GM12878 (cell line): Measurements from ENCODE around the gene GPR152. TPM values are rescaled to one million over a fixed set of nuclear protein-coding genes. Genes with fewer than 3 reads are reported as not detected.

Source experiments
- ATAC-seq: fragments of 200-7000 bp; cut with Tn5 transposase; 3 replicates; pipeline ENCODE4 v1.9.1; 2020; ENCODE audit warnings: mild to moderate bottlenecking, moderate library complexity
- BruUV-seq: library from RNA; stranded (reverse); fragments of 400-500 nt; replicated peaks from 2 replicates; lab custom pipeline; 2021; lab: Mats Ljungman, UMichigan
- CTCF ChIA-PET: fragments of 300-600 bp; sonication (Branson Sonifier 250); formaldehyde crosslinking; extraction: SDS; loops from one replicate; lab custom pipeline; 2021; ENCODE audit warnings: inconsistent platforms; lab: Yijun Ruan, JAX
- POLR2A ChIA-PET: fragments of 350-600 bp; formaldehyde crosslinking; extraction: SDS; loops from one replicate; lab custom pipeline; 2021; ENCODE audit warnings: inconsistent platforms; lab: Charles Lee
- RAD21 ChIA-PET: fragments of 300-600 bp; sonication (Branson Sonifier 250); formaldehyde crosslinking; loops from one replicate; lab custom pipeline; 2023; ENCODE audit warnings: antibody characterized with exemption; ENCODE audit not compliant: unreplicated experiment; lab: Charles Lee
- SMC1A ChIA-PET: fragments of 300-600 bp; sonication (Branson Sonifier 250); formaldehyde crosslinking; loops from one replicate; lab custom pipeline; 2023; ENCODE audit not compliant: unreplicated experiment, uncharacterized antibody; lab: Charles Lee
- DNase-seq: peaks from one replicate; pipeline ENCODE4 v3.0.0-alpha.2; 2011; ENCODE audit warnings: low read depth, low spot score
- FAIRE-seq: peaks from 3 replicates; lab custom pipeline; 2011; peaks lifted over from hg19 to GRCh38; lab: Jason Lieb, UNC
- H2AFZ ChIP-seq: 2 replicates; pipeline ENCODE4 v1.6.0; 2011; ENCODE audit warnings: low read depth, low read length, control low read depth; ENCODE audit not compliant: control insufficient read depth
- H3K27ac ChIP-seq: 2 replicates; pipeline ENCODE4 v1.5.1; 2011; ENCODE audit warnings: control low read depth; ENCODE audit not compliant: control insufficient read depth, insufficient read depth
- H3K27me3 ChIP-seq, 2 experiments: replicated peaks in 1 of 2; 2 replicates each; pipeline versions ENCODE4 v1.6.0 to v1.6.1; 2011; ENCODE audit warnings: low read length in 1 of 2; ENCODE audit not compliant: control insufficient read depth in 2 of 2, insufficient read depth in 2 of 2
- H3K36me3 ChIP-seq, 2 experiments: 2 replicates each; pipeline ENCODE4 v1.5.1; 2011; ENCODE audit warnings: low read length in 1 of 2; ENCODE audit not compliant: control insufficient read depth in 2 of 2, insufficient read depth in 2 of 2
- H3K4me1 ChIP-seq: 2 replicates; pipeline ENCODE4 v1.6.1; 2011; ENCODE audit warnings: mild to moderate bottlenecking, low read length, moderate library complexity, mixed read lengths; ENCODE audit not compliant: control insufficient read depth, insufficient read depth
- H3K4me2 ChIP-seq: 2 replicates; pipeline ENCODE4 v1.6.0; 2011; ENCODE audit warnings: control low read depth; ENCODE audit not compliant: control insufficient read depth, insufficient read depth
- H3K4me3 ChIP-seq: fragments of 200-600 bp; sonication (generic); 2 replicates; pipeline ENCODE4 v1.5.1; 2016
- H3K79me2 ChIP-seq: 2 replicates; pipeline ENCODE4 v1.6.0; 2011; ENCODE audit warnings: low read length; ENCODE audit not compliant: control insufficient read depth, insufficient read depth
- H3K9ac ChIP-seq: 2 replicates; pipeline ENCODE4 v1.8.0; 2011; ENCODE audit warnings: low read length, control low read depth, mixed read lengths; ENCODE audit not compliant: control insufficient read depth, insufficient read depth
- H3K9me3 ChIP-seq: replicated peaks from 3 replicates; pipeline ENCODE4 v1.5.1; 2011; ENCODE audit warnings: mild to moderate bottlenecking, low read length; ENCODE audit not compliant: control insufficient read depth, insufficient read depth
- H4K20me1 ChIP-seq: 2 replicates; pipeline ENCODE4 v1.6.0; 2011; ENCODE audit not compliant: control insufficient read depth, insufficient read depth
- BCL11A ChIP-seq: IDR thresholded peaks from 2 replicates; pipeline ENCODE4 v1.6.1; 2011; ENCODE audit warnings: low read depth, low read length
- BRCA1 ChIP-seq: IDR thresholded peaks from 2 replicates; pipeline ENCODE4 v1.6.1; 2011; ENCODE audit warnings: low read depth, low read length, improper control_type of control experiment
- CREM ChIP-seq: IDR thresholded peaks from 2 replicates; pipeline ENCODE4 v1.6.1; 2014; ENCODE audit warnings: antibody characterized with exemption, low read depth
- E2F4 ChIP-seq: IDR thresholded peaks from 2 replicates; pipeline ENCODE4 v1.6.1; 2012; ENCODE audit warnings: low read depth, low read length, improper control_type of control experiment
- ELK1 ChIP-seq: IDR thresholded peaks from 2 replicates; pipeline ENCODE4 v1.6.1; 2012; ENCODE audit warnings: low read depth, low read length, improper control_type of control experiment
- MYB ChIP-seq: fragments of 150-350 bp; IDR thresholded peaks from 2 replicates; pipeline ENCODE4 v1.6.1; 2014; ENCODE audit warnings: mild to moderate bottlenecking, low read depth, low read length, borderline replicate concordance
- NFXL1 ChIP-seq: fragments of 450-650 bp; IDR thresholded peaks from 2 replicates; pipeline ENCODE4 v1.6.1; 2017; ENCODE audit warnings: antibody characterized with exemption, mild to moderate bottlenecking, borderline replicate concordance
- RUNX3 ChIP-seq: IDR thresholded peaks from 2 replicates; pipeline ENCODE4 v1.6.1; 2012; ENCODE audit warnings: low read length, inconsistent platforms
- SKIL ChIP-seq: fragments of 450-650 bp; IDR thresholded peaks from 2 replicates; pipeline ENCODE4 v1.6.1; 2017; ENCODE audit warnings: mild to moderate bottlenecking, low read depth, inconsistent platforms; ENCODE audit not compliant: poor library complexity, severe bottlenecking
- SMC3 ChIP-seq: IDR thresholded peaks from 2 replicates; pipeline ENCODE4 v1.6.1; 2011; ENCODE audit warnings: low read length, improper control_type of control experiment, borderline replicate concordance
- ZBED1 ChIP-seq: IDR thresholded peaks from 2 replicates; pipeline ENCODE4 v1.6.1; 2016; ENCODE audit warnings: borderline replicate concordance
- ZBTB4 ChIP-seq: fragments of 450-650 bp; formaldehyde crosslinking; IDR thresholded peaks from 2 replicates; pipeline ENCODE4 v1.4.0; 2022; ENCODE audit warnings: mild to moderate bottlenecking, moderate library complexity
- WGBS: methylation state at CpG from one replicate; pipeline ENCODE4 v1.1.6; 2016; ENCODE audit warnings: low lambda C conversion rate; ENCODE audit not compliant: insufficient replicate concordance, insufficient coverage; ENCODE audit errors: missing lambda C conversion rate; 5-methylcytosine and 5-hydroxymethylcytosine counted together
- in situ Hi-C: fragments of 300-500 bp; cut with MboI; formaldehyde crosslinking; loops from 9 replicates; pipeline ENCODE4 v1.14.3; 2018; ENCODE audit warnings: mixed read lengths
- intact Hi-C: fragments of 100-400 bp; cut with micrococcal nuclease; formaldehyde crosslinking; loops from one replicate; pipeline ENCODE4 v1.14.2; 2022; ENCODE audit not compliant: unreplicated experiment
- polyA plus RNA-seq, 11 experiments: library from polyadenylated mRNA; depleted of rRNA in 4 of 11; unstranded in 6 of 11; stranded (reverse) in 5 of 11; fragments of >200 nt; fragmentation: Nextera tagmentation in 4 of 11; fragmentation: Illumina TruSeq in 1 of 11; extraction: Ambion mirVana in 4 of 11; extraction: Trizol in 1 of 11; gene quantifications; 1 replicate in 1 of 11; 2 replicates in 10 of 11; pipeline versions ENCODE4 v1.2.1 to v1.2.3, GENCODE V29; 2011 to 2016; ENCODE audit warnings: inconsistent platforms in 2 of 11, missing spikeins in 2 of 11, low read depth in 1 of 11
- total RNA-seq, 4 experiments: library from RNA; depleted of rRNA in 3 of 4; stranded (reverse); fragments of >200 nt in 3 of 4; fragmentation: Illumina TruSeq in 1 of 4; extraction: Trizol in 1 of 4; gene quantifications; 2 replicates each; pipeline versions ENCODE4 v1.2.1 to v1.2.3, GENCODE V29; 2013 to 2021
- TF ChIP-seq, protein P1 (sequence below): fragments of 450-650 bp; IDR thresholded peaks from 2 replicates; pipeline ENCODE4 v1.6.1; 2016; ENCODE audit warnings: mild to moderate bottlenecking
- TF ChIP-seq, protein P2 (sequence below): IDR thresholded peaks from 2 replicates; pipeline ENCODE4 v1.6.1; 2011; ENCODE audit warnings: low read depth, mild to moderate bottlenecking, low read length, moderate library complexity, borderline replicate concordance; ENCODE audit errors: extremely low read depth

The GPR152 gene
- total and polyA plus RNA-seq, 10 of the 15 experiments (the other 5 are each of a cell fraction or from before 2014, with no cell fraction given): not detected

DNA sequence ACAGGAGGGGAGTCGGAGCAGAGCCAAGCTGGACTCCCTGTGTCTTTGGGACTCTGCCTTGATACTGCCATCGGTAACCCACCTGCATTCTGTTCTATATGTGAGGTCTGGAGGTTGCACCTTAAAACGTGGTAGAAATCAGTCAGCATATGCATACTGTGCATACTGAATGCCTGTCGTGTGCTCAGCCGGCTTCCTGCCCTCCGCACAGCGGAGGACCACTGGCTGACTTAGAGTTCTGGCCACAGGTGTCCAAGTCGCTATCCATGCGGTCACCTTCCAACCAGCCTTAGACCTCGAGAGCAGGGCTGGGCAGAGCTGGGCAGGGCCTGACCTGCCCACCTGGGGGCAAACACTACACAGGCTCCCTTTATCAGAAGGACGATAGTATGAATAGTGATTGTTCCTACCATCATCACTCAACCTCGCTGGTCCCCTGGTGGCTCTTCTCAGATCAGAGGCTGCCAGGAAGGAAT lies 44.8 kb downstream of the GPR152 start:
- Histone ChIP-seq H3K4me1 (peaks cover 68% of the 10 kb centered on the region), H3K27ac (peak overlapping the region; percentile 84), H3K27me3 (no peaks in the 10 kb centered on the region), H2AFZ (no peak overlapping the region), H3K4me2 (peak overlapping the region; percentile 41; the same call in 1 of the 2 replicates), H3K9me3 (no peaks in the 10 kb centered on the region), H3K4me3 (no peak overlapping the region), H3K79me2 (peaks cover 32% of the 10 kb centered on the region), H3K9ac (no peak overlapping the region; the same call in 1 of the 2 replicates), H4K20me1 (no peaks in the 10 kb centered on the region), H3K36me3 (no peaks in the 10 kb centered on the region)
- no TSS peak for BruUV-seq
- POLR2A ChIA-PET: interaction anchor here (0.7 to 3.0 kb wide), 8 partner anchors 10 to 79 kb away, joined by 3 to 12 read pairs (median 4); partner anchors contain the start of genes PTPRCAP, RPS6KB2 and TMEM134
- intact Hi-C loops (no loop called here), in situ Hi-C loops (no loop called here)
- RAD21 ChIA-PET: interaction anchor here (0.9 to 2.6 kb wide), 6 partner anchors 16 to 62 kb away, joined by 4 to 18 read pairs (median 5); partner anchors contain the start of genes PTPRCAP and RAD9A
- WGBS: 69% methylated on average over 12 of the region's 12 CpGs
- DNase-seq: no peak
- CTCF ChIA-PET: interaction anchor here (0.8 to 1.9 kb wide), 5 partner anchors 13 to 61 kb away, joined by 3 to 7 read pairs (median 4); partner anchors contain the start of gene TMEM134
- no peak for FAIRE-seq
- ATAC-seq: no peak
- SMC1A ChIA-PET: interaction anchor here (0.8 to 3.1 kb wide), 6 partner anchors 13 to 77 kb away, joined by 3 to 11 read pairs (median 3); partner anchors contain the start of genes PTPRCAP and TMEM134
- TF ChIP-seq ZBED1 (no peak), ELK1 (no peak), SKIL (no peak), BRCA1 (no peak), E2F4 (no peak), NFXL1 (no peak), BCL11A (no peak), CREM (no peak), SMC3 (no peak), MYB (no peak), ZBTB4 (CRISPR knock-in tag) (no peak), RUNX3 (no peak)
- TF ChIP-seq, protein P1, sequence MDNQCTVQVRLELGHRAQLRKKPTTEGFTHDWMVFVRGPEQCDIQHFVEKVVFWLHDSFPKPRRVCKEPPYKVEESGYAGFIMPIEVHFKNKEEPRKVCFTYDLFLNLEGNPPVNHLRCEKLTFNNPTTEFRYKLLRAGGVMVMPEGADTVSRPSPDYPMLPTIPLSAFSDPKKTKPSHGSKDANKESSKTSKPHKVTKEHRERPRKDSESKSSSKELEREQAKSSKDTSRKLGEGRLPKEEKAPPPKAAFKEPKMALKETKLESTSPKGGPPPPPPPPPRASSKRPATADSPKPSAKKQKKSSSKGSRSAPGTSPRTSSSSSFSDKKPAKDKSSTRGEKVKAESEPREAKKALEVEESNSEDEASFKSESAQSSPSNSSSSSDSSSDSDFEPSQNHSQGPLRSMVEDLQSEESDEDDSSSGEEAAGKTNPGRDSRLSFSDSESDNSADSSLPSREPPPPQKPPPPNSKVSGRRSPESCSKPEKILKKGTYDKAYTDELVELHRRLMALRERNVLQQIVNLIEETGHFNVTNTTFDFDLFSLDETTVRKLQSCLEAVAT: no peak
- TF ChIP-seq, protein P2, sequence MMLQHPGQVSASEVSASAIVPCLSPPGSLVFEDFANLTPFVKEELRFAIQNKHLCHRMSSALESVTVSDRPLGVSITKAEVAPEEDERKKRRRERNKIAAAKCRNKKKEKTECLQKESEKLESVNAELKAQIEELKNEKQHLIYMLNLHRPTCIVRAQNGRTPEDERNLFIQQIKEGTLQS: no peak
